Peyer's patch (tissue), 4 donors: ENCODE results near the gene C17orf100. TPM values are rescaled to one million over a fixed set of nuclear protein-coding genes. Genes with fewer than 3 reads are reported as not detected.

Experiments
- DNase-seq, 3 donors: peaks; one replicate each; pipeline ENCODE4 v3.0.0-alpha.2; 2017 to 2019
- H3K27ac ChIP-seq, 4 donors: fragments of 200-600 bp; sonication (generic); one replicate each; pipeline ENCODE4 v1.5.1; 2016 to 2019
- H3K27me3 ChIP-seq, 2 donors: fragments of 200-600 bp; sonication (generic); one replicate each; pipeline ENCODE4 v1.5.1; 2019
- H3K36me3 ChIP-seq, 3 donors: fragments of 200-600 bp; sonication (generic); one replicate each; pipeline ENCODE4 v1.5.1; 2016 to 2019
- H3K4me1 ChIP-seq, 4 donors: fragments of 200-600 bp; sonication (generic); one replicate each; pipeline ENCODE4 v1.5.1; 2016 to 2019
- H3K4me3 ChIP-seq, 4 donors: fragments of 200-600 bp; sonication (generic); 1 replicate in 3 of 4; 2 replicates in 1 of 4; pipeline ENCODE4 v1.5.1; 2016 to 2019; ENCODE audit warnings: mild to moderate bottlenecking in 1 of 4
- H3K9me3 ChIP-seq, 4 donors: fragments of 200-600 bp; sonication (generic); one replicate each; pipeline ENCODE4 v1.5.1; 2016 to 2019; ENCODE audit warnings: mild to moderate bottlenecking in 1 of 4
- POLR2A ChIP-seq, 2 donors: fragments of 450-650 bp; IDR thresholded peaks; one replicate each; pipeline ENCODE4 v1.5.1; 2017; ENCODE audit warnings: antibody characterized with exemption in 2 of 2, mild to moderate bottlenecking in 2 of 2, moderate library complexity in 2 of 2
- total RNA-seq, 4 donors: library from RNA; depleted of rRNA; stranded (reverse); fragments of >200 nt; gene quantifications; one replicate each; pipeline ENCODE4 v1.1.0, GENCODE V29; 2016
- TF ChIP-seq, protein P1 (sequence below), 6 experiments: fragments of 450-650 bp in 4 of 6; fragments of 200-600 bp in 2 of 6; sonication (generic) in 1 of 6; IDR thresholded peaks; one replicate each; pipeline ENCODE4 v1.5.1; 2017 to 2019; ENCODE audit warnings: antibody characterized with exemption in 6 of 6, mild to moderate bottlenecking in 3 of 6, moderate library complexity in 1 of 6

Gene C17orf100
- total RNA-seq, 4 donors from 2014 or later: 2.3 to 16.5 (median 3.1) TPM

DNA sequence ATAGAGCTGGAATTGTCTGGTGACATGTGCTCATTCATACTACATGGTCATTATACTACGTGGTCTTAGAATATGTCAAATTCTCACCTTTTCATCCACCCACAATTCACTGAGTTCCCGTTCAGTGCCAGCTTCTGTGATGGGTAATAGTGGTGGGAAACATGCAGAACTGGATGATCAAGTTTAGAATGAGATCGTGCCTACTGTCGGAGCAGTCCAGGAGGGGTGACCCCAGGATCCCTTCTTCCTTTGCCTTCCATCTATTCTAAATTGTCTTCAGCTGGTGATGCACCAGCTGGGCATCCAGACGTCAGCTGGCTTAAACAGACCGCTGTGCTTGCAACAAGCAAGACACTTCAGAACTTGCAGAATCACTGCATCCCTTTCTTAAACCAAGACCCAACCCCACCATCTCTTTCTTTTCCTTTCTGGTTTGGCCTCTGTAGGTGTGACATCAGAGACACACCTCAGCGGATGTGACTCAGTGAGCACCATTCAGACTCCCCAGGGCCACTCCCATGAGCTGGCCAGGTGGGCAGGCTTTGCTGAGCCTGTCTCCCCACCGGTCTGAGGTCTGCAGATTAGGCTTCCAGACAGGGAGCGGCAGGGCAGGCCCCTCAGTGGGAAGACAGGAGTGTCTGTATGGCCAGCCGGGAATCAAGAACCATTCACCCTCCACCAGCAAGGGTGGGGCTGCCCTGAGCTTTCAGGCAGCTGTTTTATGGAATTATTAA is 18.1 kb downstream of the C17orf100 start:
- H3K4me3 ChIP-seq: no peak overlapping the region
- peak in 1 of 3 donors; percentile 34 for DNase-seq
- H3K27me3 ChIP-seq: no peaks in the 10 kb centered on the region
- TF ChIP-seq, protein P1, sequence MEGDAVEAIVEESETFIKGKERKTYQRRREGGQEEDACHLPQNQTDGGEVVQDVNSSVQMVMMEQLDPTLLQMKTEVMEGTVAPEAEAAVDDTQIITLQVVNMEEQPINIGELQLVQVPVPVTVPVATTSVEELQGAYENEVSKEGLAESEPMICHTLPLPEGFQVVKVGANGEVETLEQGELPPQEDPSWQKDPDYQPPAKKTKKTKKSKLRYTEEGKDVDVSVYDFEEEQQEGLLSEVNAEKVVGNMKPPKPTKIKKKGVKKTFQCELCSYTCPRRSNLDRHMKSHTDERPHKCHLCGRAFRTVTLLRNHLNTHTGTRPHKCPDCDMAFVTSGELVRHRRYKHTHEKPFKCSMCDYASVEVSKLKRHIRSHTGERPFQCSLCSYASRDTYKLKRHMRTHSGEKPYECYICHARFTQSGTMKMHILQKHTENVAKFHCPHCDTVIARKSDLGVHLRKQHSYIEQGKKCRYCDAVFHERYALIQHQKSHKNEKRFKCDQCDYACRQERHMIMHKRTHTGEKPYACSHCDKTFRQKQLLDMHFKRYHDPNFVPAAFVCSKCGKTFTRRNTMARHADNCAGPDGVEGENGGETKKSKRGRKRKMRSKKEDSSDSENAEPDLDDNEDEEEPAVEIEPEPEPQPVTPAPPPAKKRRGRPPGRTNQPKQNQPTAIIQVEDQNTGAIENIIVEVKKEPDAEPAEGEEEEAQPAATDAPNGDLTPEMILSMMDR (IDR thresholded peaks at IDR 0.05): no peak
- no peak for TF ChIP-seq POLR2A (IDR thresholded peaks at IDR 0.05)
- no peaks in the 10 kb centered on the region for H3K4me1 ChIP-seq
- no peak overlapping the region for H3K27ac ChIP-seq
- no peaks in the 10 kb centered on the region for H3K9me3 ChIP-seq
- H3K36me3 ChIP-seq: no peaks in the 10 kb centered on the region

DNA sequence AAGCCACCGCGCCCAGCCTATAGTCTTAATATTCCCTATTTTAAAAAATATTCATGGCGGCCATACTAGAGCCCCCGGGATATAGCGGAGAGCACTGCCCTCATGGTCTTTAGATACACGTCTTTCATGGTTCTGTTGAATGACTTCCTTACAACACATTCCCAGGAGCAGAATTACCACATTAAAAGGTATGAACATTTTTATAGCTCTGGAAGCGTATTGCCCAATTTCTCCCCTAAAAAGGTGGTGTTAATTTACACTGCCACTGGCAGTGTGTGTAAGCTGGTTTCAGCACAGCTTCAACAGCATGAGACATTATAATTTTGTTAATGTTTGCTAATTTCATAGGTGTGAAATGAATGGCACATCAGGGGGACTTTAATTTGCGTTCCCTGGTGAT is 19.0 kb downstream of the C17orf100 start:
- DNase-seq: no peak
- Histone ChIP-seq H3K4me1 (no peaks in the 10 kb centered on the region), H3K27me3 (no peaks in the 10 kb centered on the region)

DNA sequence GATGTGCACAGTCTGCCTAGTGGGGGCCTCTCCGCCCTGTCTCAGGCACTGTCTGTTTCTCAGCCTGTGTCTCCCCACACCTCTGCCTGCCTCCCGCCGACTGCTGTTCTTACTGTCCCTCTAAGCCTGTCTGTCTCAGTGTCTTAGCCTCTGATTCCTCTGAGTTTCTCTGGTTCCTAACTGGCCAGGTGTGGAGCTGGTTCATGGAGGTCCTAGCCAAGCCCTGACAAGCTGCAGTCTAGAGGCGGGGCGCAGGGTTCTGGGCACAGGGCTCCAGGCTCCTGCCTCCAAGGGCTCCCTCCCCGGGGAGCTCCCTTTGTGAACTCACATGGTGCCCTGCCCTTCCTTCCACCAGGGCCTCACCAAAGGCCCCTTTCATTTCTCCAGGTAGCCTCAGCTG is 19.4 kb downstream of the C17orf100 start:
- Histone ChIP-seq H3K27ac (no peak overlapping the region), H3K9me3 (no peaks in the 10 kb centered on the region), H3K4me3 (no peak overlapping the region), H3K36me3 (no peaks in the 10 kb centered on the region), H3K4me1 (no peaks in the 10 kb centered on the region), H3K27me3 (no peaks in the 10 kb centered on the region)
- no peak for DNase-seq
- TF ChIP-seq, protein P1 (IDR thresholded peaks at IDR 0.05): no peak
- TF ChIP-seq POLR2A (IDR thresholded peaks at IDR 0.05): no peak

More for the DNA sequence above, 19.0 kb downstream of the C17orf100 start:
- no peak overlapping the region for H3K4me3 ChIP-seq
- H3K9me3 ChIP-seq: no peaks in the 10 kb centered on the region
- no peak overlapping the region for H3K27ac ChIP-seq
- TF ChIP-seq POLR2A (IDR thresholded peaks at IDR 0.05): no peak
- TF ChIP-seq, protein P1 (IDR thresholded peaks at IDR 0.05): no peak
- no peaks in the 10 kb centered on the region for H3K36me3 ChIP-seq

DNA sequence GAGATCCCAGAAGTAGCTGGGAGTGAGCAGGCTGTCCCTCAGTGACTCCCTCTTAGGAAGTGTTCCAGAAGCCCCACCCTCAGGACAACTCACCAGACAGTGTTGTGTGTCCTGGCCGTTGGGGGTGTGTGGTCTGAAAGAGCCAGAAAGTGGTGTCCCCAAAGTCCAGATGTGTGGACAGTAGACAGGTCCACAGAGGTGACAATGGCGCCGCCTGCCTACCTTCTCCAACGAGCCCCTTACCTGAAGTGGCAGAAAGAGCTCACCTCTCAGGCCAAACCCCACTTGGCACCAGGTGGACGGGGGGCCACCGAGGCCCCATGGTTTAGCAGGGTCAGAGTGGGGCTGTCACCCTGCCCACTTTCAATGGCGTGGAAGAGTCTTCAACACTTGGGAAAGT is 19.9 kb downstream of the C17orf100 start:
- no peak for TF ChIP-seq POLR2A (IDR thresholded peaks at IDR 0.05)
- TF ChIP-seq, protein P1 (IDR thresholded peaks at IDR 0.05): no peak
- no peaks in the 10 kb centered on the region for H3K9me3 ChIP-seq
- H3K4me3 ChIP-seq: no peak overlapping the region
- no peaks in the 10 kb centered on the region for H3K4me1 ChIP-seq
- H3K36me3 ChIP-seq: no peaks in the 10 kb centered on the region
- H3K27me3 ChIP-seq: no peaks in the 10 kb centered on the region
- no peak for DNase-seq
- no peak overlapping the region for H3K27ac ChIP-seq

DNA sequence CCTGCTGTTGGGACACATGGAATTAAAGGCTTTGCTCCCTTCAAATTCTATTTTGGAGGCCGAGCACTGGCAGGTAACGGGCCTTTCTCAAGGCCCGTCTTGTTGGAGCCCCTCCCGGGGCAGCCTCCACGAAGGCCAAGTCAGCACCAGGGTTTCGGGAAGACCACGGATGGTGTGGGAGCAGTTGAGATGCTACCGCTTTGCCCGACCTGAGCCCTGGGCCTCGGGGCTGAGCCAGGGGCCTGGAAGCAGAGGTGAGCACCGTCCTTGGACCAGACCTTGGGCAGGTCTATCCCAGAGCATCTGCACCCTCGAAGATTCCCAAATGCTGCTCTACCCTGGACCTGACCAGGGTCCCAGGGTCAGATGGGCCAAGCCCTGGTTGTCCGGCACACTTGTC is 23.0 kb downstream of the C17orf100 start:
- no peak for TF ChIP-seq POLR2A (IDR thresholded peaks at IDR 0.05)
- TF ChIP-seq, protein P1 (IDR thresholded peaks at IDR 0.05): no peak
- no peak for DNase-seq
- no peak overlapping the region for H3K27ac ChIP-seq
- H3K36me3 ChIP-seq: no peaks in the 10 kb centered on the region
- no peaks in the 10 kb centered on the region for H3K4me1 ChIP-seq
- H3K9me3 ChIP-seq: no peaks in the 10 kb centered on the region
- H3K27me3 ChIP-seq: no peaks in the 10 kb centered on the region
- H3K4me3 ChIP-seq: no peak overlapping the region
